Measurements from ENCODE around the gene NMT1.
A peak's percentile ranks its signal among the peaks of the same experiment; 100 is the strongest.

NMT1 gene

DNA sequence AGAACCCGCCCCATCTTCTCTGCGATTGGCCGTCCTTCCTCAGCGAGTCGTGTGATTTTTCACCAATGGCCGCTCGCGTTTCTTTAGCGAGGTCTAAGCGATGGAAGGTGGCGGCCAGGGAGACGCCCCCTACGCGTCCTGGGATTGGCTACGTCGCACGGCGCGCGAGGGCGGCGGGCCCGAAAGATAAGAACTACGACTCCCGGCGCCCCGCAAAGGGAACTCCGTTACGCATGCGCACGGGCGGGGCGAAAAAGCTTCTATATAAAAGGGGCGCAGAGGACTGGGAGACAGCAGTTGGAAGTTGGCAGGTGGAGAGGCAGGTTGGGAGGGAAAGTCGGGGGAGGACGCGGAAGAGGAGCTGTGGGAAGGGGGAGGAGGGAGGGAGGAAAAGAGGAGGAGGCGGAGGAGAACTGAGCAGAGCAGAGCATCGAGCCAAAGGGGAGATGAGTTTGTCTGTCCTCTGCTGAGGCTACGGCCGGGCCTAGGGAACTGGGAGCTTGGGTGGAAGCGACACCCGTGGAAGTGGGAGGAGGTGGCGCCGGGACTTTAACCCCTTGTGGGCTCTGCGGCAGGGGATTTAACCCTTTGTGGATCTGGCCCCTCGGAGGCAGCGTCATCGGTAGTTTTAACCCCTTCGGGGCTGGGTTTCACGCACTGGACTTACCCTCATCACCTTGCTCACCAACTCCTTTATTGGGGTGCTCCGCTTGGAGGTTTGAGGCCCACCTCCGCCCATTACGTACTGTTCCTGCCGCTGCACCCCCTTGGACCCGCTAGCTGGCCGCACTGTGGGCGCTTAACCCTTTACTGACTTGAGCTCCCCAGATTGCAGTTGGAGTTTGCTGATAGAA lies 87.3 kb downstream of the NMT1 start, which contains the start of gene HEXIM1:
HEXIM1 (plus strand) TSS at position 293 of the 854 bp plus-strand sequence. CDS start 716 bp downstream, outside the sequence.
- Histone ChIP-seq H3K4me3 (peak within 1 kb of the TSS; percentile 97), H3K27ac (peak within 1 kb of the TSS; percentile 100), H3K36me3 (ENCODE audit: insufficient read depth, low read length) (no peaks in the 10 kb centered on the region), H3K9me3 (ENCODE audit: low read depth, low read length) (no peaks in the 10 kb centered on the region), H3K9ac (ENCODE audit: insufficient read length) (peak within 1 kb of the TSS; percentile 100)
- TF ChIP-seq EZH2 (IDR thresholded peaks at IDR 0.05), result no peak
- TF ChIP-seq POLR2AphosphoS5 (IDR thresholded peaks at IDR 0.05; ENCODE audit: borderline replicate concordance, low read depth, low read length), result peak; percentile 100
- DNase-seq (ENCODE audit: low read depth, low spot score), result peak; percentile 98

DNA sequence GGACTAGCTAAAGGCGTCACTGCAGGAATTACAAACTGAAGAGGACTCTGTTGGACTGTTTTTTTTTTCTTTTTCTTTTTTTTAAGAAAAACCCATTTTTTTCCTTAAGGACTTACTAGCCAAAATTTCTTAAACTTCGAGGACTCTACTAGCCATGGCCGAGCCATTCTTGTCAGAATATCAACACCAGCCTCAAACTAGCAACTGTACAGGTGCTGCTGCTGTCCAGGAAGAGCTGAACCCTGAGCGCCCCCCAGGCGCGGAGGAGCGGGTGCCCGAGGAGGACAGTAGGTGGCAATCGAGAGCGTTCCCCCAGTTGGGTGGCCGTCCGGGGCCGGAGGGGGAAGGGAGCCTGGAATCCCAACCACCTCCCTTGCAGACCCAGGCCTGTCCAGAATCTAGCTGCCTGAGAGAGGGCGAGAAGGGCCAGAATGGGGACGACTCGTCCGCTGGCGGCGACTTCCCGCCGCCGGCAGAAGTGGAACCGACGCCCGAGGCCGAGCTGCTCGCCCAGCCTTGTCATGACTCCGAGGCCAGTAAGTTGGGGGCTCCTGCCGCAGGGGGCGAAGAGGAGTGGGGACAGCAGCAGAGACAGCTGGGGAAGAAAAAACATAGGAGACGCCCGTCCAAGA lies 88.0 kb downstream of the NMT1 start:
- TF ChIP-seq FOXP2 (optimal IDR thresholded peaks at IDR 0.05; ENCODE audit: control extremely low read depth, extremely low read length, insufficient read depth) (no peak), POLR2AphosphoS5 (IDR thresholded peaks at IDR 0.05; ENCODE audit: borderline replicate concordance, low read depth, low read length) (no peak), EZH2 (IDR thresholded peaks at IDR 0.05) (no peak)
- Histone ChIP-seq H3K36me3 (ENCODE audit: insufficient read depth, low read length) (no peaks in the 10 kb centered on the region), H3K9me3 (ENCODE audit: low read depth, low read length) (no peaks in the 10 kb centered on the region), H3K4me3 (peak overlapping the region; percentile 97), H3K9ac (ENCODE audit: insufficient read length) (peak overlapping the region; percentile 92), H3K27ac (peak overlapping the region; percentile 87)
- DNase-seq (ENCODE audit: low read depth, low spot score), result no peak

GRCh38 chr17:45149669-45150664 lies 88.8 kb downstream of the NMT1 start:
- Histone ChIP-seq H3K27ac (peak overlapping the region; percentile 87), H3K4me3 (peak overlapping the region; percentile 97), H3K9ac (ENCODE audit: insufficient read length) (peak overlapping the region; percentile 92), H3K36me3 (ENCODE audit: insufficient read depth, low read length) (no peaks in the 10 kb centered on the region), H3K9me3 (ENCODE audit: low read depth, low read length) (no peaks in the 10 kb centered on the region)
- no peak for DNase-seq (ENCODE audit: low read depth, low spot score)
- TF ChIP-seq EZH2 (IDR thresholded peaks at IDR 0.05) (no peak), FOXP2 (optimal IDR thresholded peaks at IDR 0.05; ENCODE audit: control extremely low read depth, extremely low read length, insufficient read depth) (no peak), POLR2AphosphoS5 (IDR thresholded peaks at IDR 0.05; ENCODE audit: borderline replicate concordance, low read depth, low read length) (no peak; the same call in 1 of the 2 replicates)

DNA sequence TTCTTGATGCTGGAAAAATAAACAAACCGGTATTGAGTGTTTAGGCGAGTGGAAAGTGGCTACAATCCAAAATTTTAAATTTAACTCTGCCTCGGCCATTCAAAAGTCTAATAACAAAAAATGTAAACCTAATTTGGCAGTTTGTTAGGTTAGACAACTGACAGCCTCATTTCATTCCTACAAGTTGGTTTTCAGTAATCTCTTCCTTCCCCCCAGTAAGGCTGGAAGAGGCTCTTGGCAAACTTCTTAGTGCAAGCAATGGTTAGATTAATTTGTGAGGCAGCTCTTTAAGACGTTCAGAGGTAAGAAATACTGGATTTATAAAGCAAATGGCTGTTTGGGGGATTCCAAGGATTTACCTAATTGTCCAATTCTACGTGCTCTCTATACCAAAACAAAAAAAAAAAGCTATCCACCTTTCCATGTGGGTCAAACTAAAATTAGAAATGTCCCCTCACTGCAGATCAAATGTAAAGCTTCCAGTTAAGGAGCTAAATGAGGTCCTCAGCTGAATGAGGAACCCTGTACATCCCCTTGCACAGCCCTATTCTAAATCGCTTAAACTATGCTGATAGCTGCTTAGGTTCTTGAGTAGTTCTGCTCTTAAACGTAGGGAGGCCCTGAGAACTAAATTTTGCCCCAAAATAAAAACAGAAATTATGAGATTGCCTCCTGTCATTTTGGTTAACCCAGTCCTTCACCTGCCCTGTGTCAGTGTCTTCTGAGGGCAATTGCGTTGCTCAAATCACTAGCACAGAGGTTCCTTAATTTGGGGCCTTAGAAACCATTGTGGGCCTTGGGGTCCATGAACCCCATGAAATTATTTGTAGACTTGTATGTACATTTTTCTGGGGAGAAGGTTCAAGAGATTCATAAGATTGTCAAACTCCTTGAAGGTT lies 90.0 kb downstream of the NMT1 start:
- Histone ChIP-seq H3K4me3 (peak overlapping the region; percentile 97), H3K36me3 (ENCODE audit: insufficient read depth, low read length) (no peaks in the 10 kb centered on the region), H3K27ac (peak overlapping the region; percentile 83), H3K9me3 (ENCODE audit: low read depth, low read length) (no peaks in the 10 kb centered on the region), H3K9ac (ENCODE audit: insufficient read length) (peak overlapping the region; percentile 92)
- no peak for TF ChIP-seq POLR2AphosphoS5 (IDR thresholded peaks at IDR 0.05; ENCODE audit: borderline replicate concordance, low read depth, low read length)
- DNase-seq (ENCODE audit: low read depth, low spot score), result no peak

- no peaks in the 10 kb centered on the region for H3K9me3 ChIP-seq (ENCODE audit: low read depth, low read length)
- no peak overlapping the region for H3K9ac ChIP-seq (ENCODE audit: insufficient read length)
- no peak for TF ChIP-seq POLR2AphosphoS5 (IDR thresholded peaks at IDR 0.05; ENCODE audit: borderline replicate concordance, low read depth, low read length)
- TF ChIP-seq FOXP2 (optimal IDR thresholded peaks at IDR 0.05; ENCODE audit: control extremely low read depth, extremely low read length, insufficient read depth), result no peak
- TF ChIP-seq EZH2 (IDR thresholded peaks at IDR 0.05), result no peak
- H3K36me3 ChIP-seq (ENCODE audit: insufficient read depth, low read length), result no peaks in the 10 kb centered on the region
- no peak overlapping the region for H3K4me3 ChIP-seq
- H3K27ac ChIP-seq, result no peak overlapping the region
- no peak for DNase-seq (ENCODE audit: low read depth, low spot score)
Measured at GRCh38 chr17:45155029-45155428, 93.9 kb downstream of the NMT1 start.

- Histone ChIP-seq H3K4me3 (no peak overlapping the region), H3K27ac (peak overlapping the region; percentile 72; the same call in 1 of the 2 replicates), H3K36me3 (ENCODE audit: insufficient read depth, low read length) (no peaks in the 10 kb centered on the region), H3K9me3 (ENCODE audit: low read depth, low read length) (no peaks in the 10 kb centered on the region), H3K9ac (ENCODE audit: insufficient read length) (no peak overlapping the region)
- no peak for DNase-seq (ENCODE audit: low read depth, low spot score)
- TF ChIP-seq POLR2AphosphoS5 (IDR thresholded peaks at IDR 0.05; ENCODE audit: borderline replicate concordance, low read depth, low read length), result no peak
- no peak for TF ChIP-seq EZH2 (IDR thresholded peaks at IDR 0.05)
- TF ChIP-seq FOXP2 (optimal IDR thresholded peaks at IDR 0.05; ENCODE audit: control extremely low read depth, extremely low read length, insufficient read depth), result no peak
Measured at GRCh38 chr17:45155483-45155882, 94.4 kb downstream of the NMT1 start.

DNA sequence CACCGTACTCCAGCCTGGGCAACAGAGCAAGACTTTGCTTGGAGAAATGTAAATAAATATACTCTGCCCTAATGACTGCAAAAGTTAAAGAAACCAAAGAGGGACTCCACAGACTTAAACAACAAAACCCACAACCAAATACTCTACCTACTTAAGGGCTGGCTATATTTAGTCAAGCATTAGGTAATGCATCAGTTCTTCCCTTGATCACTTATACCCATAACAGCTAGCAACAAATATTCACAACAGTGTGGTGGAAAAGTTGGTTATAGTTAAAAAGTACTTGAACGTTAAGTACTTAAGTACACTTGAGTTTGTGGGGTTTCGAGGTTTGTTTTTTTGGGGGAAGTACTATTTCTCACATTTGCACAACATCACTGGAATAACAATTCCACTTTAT lies 95.1 kb downstream of the NMT1 start:
- Histone ChIP-seq H3K4me3 (no peak overlapping the region), H3K9me3 (ENCODE audit: low read depth, low read length) (no peaks in the 10 kb centered on the region), H3K36me3 (ENCODE audit: insufficient read depth, low read length) (no peaks in the 10 kb centered on the region), H3K9ac (ENCODE audit: insufficient read length) (no peak overlapping the region), H3K27ac (no peak overlapping the region)
- no peak for TF ChIP-seq EZH2 (IDR thresholded peaks at IDR 0.05)
- no peak for DNase-seq (ENCODE audit: low read depth, low spot score)
